HG02852 (cell line): Measurements from ENCODE around the gene TBX3.

ENCODE experiments used
- ATAC-seq: cut with Tn5 transposase; IDR thresholded peaks from one replicate; pipeline ENCODE4 v1.9.1; 2021; ENCODE audit warnings: mild to moderate bottlenecking, moderate library complexity; ENCODE audit not compliant: unreplicated experiment

TBX3 gene

DNA sequence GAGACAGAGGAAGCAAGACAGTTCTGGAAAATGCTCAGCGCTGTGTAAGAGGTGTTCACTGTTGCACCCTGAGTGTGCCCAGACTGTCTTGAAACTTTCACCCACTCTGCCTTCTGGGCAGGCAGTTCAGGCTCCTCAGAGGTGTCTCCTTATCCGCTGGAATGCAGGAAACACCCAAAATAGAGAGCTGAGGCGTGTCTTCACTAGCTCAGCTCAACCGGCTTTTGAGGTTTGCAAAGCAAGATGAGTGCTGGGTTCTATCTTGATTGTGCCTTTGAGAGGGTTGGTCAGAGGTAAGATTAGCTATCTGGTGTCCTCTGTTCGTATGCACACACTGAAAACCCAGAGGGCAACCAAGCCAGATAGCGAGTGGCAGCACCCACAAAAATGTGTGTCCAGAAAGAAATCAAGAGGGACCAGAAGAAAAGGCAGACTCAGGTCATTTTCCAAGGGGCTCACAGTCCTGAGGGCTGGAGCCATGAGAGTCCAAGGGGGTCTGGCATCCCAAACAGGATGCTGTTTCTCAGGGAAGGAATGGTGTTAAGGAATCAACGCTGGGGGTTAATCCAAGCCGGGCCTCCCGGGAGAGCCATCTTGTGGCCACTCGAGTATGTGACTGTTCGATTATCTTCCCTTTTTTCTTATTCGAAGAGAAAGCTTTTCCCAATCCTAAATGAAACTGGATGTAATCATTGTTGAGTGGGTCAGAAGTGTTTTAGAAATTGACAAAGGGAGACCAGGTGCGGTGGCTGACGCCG lies 47.1 kb downstream of the TBX3 start:
- no peak for ATAC-seq

DNA sequence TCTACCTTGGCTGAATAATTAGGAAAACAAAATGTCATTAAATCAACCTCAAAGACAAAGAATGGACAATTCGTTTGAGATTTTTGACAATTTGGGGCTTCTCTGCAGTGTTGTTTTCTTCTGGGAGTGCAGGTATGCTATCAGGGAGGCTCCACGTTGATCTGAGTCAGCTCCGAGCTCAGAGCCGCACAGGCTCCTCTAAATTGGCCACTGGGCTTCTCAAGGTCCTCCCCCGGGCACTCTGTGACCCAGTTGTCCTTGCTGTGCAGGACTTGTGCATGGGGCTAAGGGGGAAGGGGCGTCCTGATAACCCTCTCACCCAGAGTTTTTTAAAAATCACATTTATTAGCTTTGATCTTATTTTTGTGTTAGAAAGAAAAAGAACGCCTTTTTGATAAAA lies 52.7 kb downstream of the TBX3 start:
- no peak for ATAC-seq

DNA sequence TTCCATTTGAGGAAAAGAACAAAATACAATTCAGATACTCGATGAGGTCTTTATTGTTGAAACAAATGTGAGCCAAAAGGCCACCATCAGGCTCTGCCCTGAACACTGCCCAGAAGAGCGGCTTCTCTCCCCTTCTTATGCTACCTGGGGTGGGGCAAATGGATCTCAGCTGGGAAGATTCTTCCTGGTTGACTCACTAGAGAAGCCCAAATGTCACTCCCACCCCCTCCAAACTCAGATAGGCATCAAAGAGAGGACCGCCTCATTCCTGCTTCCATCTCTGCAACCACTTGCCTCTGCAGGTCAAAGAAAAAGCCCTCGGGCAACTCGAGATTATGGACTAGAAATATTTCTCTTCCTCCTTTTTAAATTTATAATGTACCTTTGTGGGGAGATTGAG lies 55.8 kb downstream of the TBX3 start:
- no peak for ATAC-seq

DNA sequence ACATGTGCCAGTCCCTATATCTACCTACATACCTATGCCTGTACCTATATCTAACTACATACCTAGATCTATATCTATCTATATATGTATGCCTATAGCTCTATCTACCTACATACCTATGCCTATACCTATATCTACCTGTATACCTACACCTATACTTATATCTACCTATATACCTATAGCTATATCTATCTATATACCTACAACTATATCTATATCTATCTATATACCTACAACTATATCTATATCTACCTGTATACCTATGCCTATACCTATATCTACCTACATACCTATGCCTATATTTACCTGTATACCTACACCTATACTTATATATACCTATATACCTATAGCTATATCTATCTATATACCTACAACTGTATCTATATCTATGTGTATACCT lies 56.6 kb downstream of the TBX3 start:
- no peak for ATAC-seq

DNA sequence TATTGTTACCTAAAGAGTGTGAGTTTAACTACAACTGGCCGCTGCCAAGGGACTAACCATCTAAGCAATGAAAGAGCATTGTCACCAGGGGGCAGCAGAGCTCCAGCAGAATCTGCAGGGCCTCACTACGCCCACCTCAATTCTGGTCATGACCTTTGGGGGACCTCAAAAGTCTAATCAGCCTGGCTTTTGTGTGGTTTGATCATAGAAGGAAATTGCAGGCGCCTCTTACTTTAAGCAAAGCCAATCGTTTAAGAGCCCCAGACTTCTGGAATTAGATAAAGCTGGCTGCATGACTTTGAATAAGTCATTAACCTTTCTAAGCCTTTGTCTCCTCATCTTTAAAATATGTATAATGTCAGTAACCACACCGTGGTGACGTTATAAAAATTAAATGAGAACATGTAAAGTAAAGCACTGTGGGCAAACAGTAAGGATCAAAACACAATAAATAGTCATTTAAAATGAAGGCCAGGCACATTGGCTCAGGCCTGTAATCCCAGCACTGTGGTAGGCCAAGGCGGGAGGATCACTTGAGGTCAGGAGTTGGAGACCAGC lies 58.6 kb downstream of the TBX3 start:
- no peak for ATAC-seq

DNA sequence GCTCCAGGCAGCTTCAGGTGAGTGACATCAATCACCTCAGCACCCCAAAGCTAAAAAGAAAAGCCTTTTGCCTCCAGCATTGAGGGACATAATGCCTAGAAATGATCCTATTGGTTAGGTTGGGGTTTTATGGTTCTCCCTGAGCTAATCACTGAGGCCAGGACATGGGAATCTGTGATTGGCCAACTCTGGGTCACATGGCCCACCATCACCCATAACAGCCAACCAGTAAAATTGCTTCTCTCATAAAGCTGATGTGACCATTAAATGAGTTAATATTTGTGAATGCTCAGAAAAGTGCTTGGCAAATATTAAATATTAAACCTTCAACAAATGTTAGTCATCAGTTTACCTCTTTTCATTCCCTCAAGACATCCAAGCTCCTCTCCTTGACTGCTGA lies 60.2 kb downstream of the TBX3 start:
- ATAC-seq: no peak
